Lower leg skin (tissue), 3 donors: ENCODE data around the gene STAT4.

Experiments used
- CTCF ChIP-seq, 3 donors: fragments of 450-650 bp; IDR thresholded peaks; one replicate each; pipeline ENCODE4 v1.5.1; 2016; ENCODE audit warnings: antibody characterized with exemption in 3 of 3, mild to moderate bottlenecking in 3 of 3, moderate library complexity in 2 of 3
- POLR2A ChIP-seq, 2 donors: fragments of 450-650 bp; IDR thresholded peaks; one replicate each; pipeline ENCODE4 v1.6.1; 2016 to 2017; ENCODE audit warnings: antibody characterized with exemption in 2 of 2, mild to moderate bottlenecking in 1 of 2, moderate library complexity in 1 of 2

- TF ChIP-seq CTCF (IDR thresholded peaks at IDR 0.05) (no peak), POLR2A (IDR thresholded peaks at IDR 0.05) (no peak)
These were observed 29.5 kb upstream of the STAT4 start for GRCh38 chr2:191180276-191180675.
